A673 (cell line): Measurements from ENCODE around the gene FBXL19.

Experiments
- EZH2 ChIP-seq: fragments of 200-600 bp; sonication (generic); IDR thresholded peaks from 2 replicates; pipeline ENCODE4 v1.6.1; 2017; ENCODE audit warnings: borderline replicate concordance, low read depth, mild to moderate bottlenecking, mixed read lengths, antibody characterized with exemption, low read length; ENCODE audit not compliant: poor library complexity, severe bottlenecking
- TF ChIP-seq, protein P1 (sequence below): fragments of 300-800, 200-600 bp; sonication (generic); conservative IDR thresholded peaks from 2 replicates; pipeline ENCODE4 v1.5.1; 2017; ENCODE audit warnings: low read depth, mild to moderate bottlenecking, antibody characterized with exemption, low read length, moderate library complexity, mixed read lengths

DNA sequence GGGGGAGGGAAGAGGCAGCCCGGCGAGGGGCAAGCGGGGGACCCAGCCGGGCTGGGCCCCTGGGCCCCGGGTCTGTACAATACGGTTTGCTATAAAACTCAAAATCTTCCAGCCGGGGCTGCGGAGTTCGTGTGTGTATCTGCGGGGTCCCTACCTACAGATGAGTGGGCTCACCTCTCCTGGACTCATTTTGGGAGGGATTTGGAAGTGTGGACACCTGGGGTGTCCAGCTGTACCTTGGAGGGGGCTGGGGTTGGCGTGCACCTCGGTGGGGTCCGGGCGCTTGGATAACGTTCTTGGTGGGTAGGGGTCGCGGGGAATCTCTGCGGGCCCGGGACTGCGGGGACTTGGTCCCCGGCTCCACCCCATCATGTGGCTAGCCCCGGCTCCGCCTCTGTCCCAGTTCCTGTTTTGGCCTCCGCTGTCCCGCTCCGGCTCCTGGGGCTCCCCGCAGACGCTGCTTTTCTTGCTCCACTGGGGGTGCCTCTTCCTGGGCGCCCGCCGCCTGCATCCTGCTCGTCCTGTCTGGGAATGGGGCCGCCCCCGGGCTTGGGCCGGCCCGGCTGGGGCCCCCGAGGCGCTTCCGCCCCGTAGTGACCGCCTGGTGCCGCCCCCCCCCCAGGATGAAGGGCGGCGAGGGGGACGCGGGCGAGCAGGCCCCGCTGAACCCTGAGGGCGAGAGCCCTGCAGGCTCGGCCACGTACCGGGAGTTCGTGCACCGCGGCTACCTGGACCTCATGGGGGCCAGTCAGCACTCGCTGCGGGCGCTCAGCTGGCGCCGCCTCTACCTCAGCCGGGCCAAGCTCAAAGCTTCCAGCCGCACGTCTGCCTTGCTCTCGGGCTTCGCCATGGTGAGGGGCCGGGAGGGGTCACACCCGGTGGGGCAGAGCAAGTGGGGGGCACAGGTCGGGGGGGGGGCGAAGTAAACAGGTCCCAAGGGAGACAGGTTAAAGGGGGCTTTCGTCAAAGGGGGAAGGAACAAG, 25.6 kb downstream of the FBXL19 start, which contains the start of gene ORAI3:
- TF ChIP-seq, protein P1, sequence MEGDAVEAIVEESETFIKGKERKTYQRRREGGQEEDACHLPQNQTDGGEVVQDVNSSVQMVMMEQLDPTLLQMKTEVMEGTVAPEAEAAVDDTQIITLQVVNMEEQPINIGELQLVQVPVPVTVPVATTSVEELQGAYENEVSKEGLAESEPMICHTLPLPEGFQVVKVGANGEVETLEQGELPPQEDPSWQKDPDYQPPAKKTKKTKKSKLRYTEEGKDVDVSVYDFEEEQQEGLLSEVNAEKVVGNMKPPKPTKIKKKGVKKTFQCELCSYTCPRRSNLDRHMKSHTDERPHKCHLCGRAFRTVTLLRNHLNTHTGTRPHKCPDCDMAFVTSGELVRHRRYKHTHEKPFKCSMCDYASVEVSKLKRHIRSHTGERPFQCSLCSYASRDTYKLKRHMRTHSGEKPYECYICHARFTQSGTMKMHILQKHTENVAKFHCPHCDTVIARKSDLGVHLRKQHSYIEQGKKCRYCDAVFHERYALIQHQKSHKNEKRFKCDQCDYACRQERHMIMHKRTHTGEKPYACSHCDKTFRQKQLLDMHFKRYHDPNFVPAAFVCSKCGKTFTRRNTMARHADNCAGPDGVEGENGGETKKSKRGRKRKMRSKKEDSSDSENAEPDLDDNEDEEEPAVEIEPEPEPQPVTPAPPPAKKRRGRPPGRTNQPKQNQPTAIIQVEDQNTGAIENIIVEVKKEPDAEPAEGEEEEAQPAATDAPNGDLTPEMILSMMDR = no peak
- TF ChIP-seq EZH2 = no peak
